ENCODE results near the gene ZBTB21.

ZBTB21 gene

DNA sequence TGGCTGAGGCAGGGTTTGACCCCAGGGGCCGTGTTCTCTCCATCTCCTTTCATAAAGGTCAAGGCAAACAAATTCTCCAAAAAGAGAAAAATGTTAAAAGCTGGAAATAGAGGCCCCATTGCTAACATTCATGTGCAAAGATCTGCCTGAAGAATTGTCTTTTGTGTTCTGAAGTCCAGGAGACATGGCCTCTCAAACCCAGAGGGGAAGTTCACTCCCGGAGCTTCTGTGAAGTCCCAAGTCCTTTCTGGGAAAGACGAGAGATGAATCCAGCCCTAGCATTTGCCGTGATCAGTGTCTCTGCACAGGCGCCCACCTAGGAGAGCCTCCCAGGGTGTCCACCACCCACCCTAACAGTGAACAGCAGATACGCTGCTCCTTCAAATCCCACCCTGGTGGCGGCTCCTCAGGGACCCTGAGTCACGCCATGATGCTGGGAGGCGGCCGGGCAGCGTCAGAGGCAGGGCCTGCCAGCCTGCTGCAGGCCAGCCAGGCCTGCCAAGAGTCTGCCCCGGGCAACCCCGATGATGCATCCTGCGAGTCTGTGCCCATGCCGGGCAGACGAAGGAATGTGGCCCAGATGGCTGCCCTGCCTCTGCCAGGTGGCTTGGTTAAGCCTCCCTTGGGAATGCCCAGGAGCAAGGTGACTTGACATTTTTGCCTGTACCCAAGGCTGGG lies 51.1 kb downstream of the ZBTB21 start:
- Histone ChIP-seq H3K36me3 (ENCODE audit: control insufficient read depth, insufficient read depth, low read length) (no peaks in the 10 kb centered on the region), H3K4me1 (ENCODE audit: control insufficient read depth, insufficient read depth, low read length, poor library complexity, severe bottlenecking) (peaks cover 10% of the 10 kb centered on the region), H3K27ac (ENCODE audit: low read depth, low read length, severe bottlenecking) (no peak overlapping the region), H3K4me3 (ENCODE audit: extremely low read depth, insufficient read depth, low read length, poor library complexity, severe bottlenecking) (no peak overlapping the region), H3K9me3 (ENCODE audit: control insufficient read depth, low read length) (no peaks in the 10 kb centered on the region)
- 94 to 98% methylated on average over 11 to 15 of the region's 16 CpGs for WGBS, 2 experiments (ENCODE audit: insufficient coverage in 2 of 2)

DNA sequence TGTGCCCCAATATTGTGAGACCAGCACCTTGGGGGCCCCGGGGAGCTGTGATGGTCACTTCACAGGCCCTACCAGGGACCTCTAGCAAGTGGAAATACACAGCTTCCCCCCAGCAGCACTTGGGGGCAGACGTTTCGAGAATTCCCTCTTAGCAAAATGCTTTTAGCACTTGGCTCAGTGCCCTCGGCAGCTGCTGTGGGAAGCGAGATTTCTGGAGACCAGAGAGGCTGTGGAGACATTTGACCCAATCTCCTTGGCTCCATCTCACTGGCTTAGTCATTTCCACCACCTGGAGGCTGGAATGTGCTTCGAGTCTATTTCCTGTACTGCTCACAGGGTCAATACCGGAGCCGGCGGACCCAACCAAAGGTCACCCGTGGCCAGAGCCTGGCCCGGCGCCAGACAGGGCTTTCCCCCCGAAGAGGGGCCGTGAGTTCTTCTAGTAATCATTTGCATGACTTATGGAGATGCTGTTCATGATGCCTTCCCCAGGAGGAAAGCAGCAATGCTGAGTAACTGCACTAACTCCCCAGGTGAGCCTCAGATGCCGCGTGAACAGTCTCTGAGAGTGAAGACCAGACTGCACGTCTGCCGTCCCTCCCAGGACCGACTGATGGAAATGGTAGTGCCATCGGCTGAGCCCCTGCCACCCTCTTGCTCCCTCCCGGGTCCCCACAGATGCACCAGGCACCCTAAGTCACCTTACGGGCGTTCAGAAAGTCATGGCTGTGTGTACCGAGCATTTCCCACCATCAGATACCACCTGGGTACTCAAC lies 52.0 kb downstream of the ZBTB21 start:
- peaks cover 10% of the 10 kb centered on the region for H3K4me1 ChIP-seq (ENCODE audit: control insufficient read depth, insufficient read depth, low read length, poor library complexity, severe bottlenecking)
- WGBS, 2 experiments (ENCODE audit: insufficient coverage in 2 of 2) = 86 to 88% methylated on average over 22 to 24 of the region's 24 CpGs
- no peaks in the 10 kb centered on the region for H3K9me3 ChIP-seq (ENCODE audit: control insufficient read depth, low read length)
- no peaks in the 10 kb centered on the region for H3K36me3 ChIP-seq (ENCODE audit: control insufficient read depth, insufficient read depth, low read length)
- no peak overlapping the region for H3K4me3 ChIP-seq (ENCODE audit: extremely low read depth, insufficient read depth, low read length, poor library complexity, severe bottlenecking)
- no peak overlapping the region for H3K27ac ChIP-seq (ENCODE audit: low read depth, low read length, severe bottlenecking)

DNA sequence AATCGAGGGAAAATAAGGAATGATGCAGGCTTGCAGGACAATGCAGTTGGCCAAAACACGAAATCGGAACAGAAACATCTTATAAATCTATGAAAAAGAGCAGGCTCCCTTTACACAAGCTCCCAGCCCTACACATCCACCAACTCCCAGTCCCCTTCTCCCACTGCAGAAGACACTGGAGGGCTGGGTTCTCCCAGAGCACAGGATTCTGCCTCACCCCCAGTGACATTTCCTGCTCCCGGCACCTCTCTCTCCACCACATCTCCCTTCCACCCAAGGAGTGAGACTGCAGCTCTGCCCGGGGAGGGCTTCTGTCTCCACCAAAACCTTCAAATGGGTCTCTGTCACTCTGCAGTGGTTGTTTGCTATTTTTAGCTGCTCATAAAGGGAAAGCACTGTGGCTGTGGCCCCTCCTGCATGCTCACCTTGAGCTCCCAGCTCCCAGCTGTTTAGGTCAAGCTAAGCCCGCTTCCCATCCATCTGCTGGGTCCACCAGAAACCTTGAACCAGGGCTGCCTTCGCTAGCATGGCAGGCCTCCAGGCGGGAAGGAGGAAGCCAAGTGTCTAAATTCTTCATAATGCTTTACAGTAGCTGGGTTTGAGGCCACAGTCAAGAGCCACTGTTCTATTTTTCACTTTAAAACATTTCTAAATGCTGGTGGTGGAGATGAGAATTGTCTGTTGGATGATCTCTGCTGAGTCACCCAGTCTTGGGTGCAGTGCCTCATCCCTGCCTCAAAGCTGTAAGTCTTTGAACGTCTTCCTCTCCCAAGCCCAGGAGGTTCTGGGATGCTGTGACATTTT lies 53.0 kb downstream of the ZBTB21 start:
- Histone ChIP-seq H3K36me3 (ENCODE audit: control insufficient read depth, insufficient read depth, low read length) (no peaks in the 10 kb centered on the region), H3K4me1 (ENCODE audit: control insufficient read depth, insufficient read depth, low read length, poor library complexity, severe bottlenecking) (peaks cover 17% of the 10 kb centered on the region), H3K9me3 (ENCODE audit: control insufficient read depth, low read length) (no peaks in the 10 kb centered on the region), H3K4me3 (ENCODE audit: extremely low read depth, insufficient read depth, low read length, poor library complexity, severe bottlenecking) (no peak overlapping the region), H3K27ac (ENCODE audit: low read depth, low read length, severe bottlenecking) (no peak overlapping the region)
- WGBS, 2 experiments (ENCODE audit: insufficient coverage in 2 of 2) = 88 to 97% methylated on average over 5 to 8 of the region's 9 CpGs

DNA sequence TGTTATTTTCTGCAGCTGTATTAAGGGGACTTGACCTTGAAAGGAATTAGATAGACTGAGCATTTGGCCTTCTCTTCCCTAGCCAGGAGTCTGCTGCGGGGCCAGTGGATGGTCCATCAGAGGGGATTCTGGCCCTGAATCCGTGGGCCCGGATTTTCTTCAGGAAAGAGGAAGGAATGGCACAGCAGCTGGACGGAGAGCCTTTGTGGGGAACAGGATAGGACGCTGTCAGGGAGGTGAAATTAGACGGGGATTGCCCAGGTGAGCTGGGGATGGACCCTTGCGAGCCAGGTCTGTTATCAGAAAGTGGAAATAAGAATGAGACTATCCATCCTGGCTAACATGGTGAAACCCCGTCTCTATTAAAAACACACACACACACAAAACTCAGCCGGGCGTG lies 54.6 kb downstream of the ZBTB21 start:
- Histone ChIP-seq H3K27ac (ENCODE audit: low read depth, low read length, severe bottlenecking) (no peak overlapping the region), H3K4me3 (ENCODE audit: extremely low read depth, insufficient read depth, low read length, poor library complexity, severe bottlenecking) (no peak overlapping the region), H3K9me3 (ENCODE audit: control insufficient read depth, low read length) (no peaks in the 10 kb centered on the region), H3K36me3 (ENCODE audit: control insufficient read depth, insufficient read depth, low read length) (no peaks in the 10 kb centered on the region), H3K4me1 (ENCODE audit: control insufficient read depth, insufficient read depth, low read length, poor library complexity, severe bottlenecking) (peaks cover 17% of the 10 kb centered on the region)
- 94 to 98% methylated on average over 5 to 8 of the region's 10 CpGs for WGBS, 2 experiments (ENCODE audit: insufficient coverage in 2 of 2)

DNA sequence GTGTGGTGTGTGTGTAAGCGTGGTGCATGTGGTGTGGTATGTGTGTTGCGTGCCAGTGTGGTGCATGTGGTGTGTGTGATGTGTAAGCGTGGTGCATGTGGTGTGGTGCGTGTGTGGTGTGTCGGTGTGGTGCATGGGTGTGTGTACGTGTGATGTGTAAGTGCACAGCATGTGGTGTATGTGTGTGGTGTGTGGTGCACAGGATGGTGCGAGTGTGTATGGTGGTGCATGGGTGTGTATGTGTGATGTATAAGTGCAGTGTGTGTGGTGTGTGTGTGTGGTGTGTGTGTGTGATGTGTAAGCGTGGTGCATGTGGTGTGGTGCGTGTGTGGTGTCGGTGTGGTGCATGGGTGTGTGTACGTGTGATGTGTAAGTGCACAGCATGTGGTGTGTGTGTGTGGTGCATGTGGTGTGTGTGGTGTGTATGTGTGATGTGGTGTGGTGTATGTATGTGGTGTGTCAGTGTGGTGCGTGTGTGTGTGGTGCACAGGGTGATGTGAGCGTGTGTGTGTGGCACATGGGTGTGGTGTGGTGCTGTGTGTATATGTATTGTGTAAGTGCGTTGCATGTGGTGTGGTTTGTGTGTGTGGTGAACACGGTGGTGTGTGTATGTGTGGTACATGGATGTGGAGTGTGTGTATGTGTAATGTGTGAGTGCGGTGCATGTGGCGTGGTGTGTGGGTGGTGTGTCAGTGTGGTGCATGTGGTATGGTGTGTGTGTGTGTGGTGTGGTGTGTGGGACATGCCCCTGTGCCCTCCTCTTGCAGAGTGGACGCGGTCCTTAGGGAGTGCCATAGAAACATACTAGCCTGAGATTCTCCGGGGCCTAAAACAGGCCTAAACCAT lies 55.3 kb downstream of the ZBTB21 start:
- Histone ChIP-seq H3K27ac (ENCODE audit: low read depth, low read length, severe bottlenecking) (no peak overlapping the region), H3K4me3 (ENCODE audit: extremely low read depth, insufficient read depth, low read length, poor library complexity, severe bottlenecking) (no peak overlapping the region), H3K4me1 (ENCODE audit: control insufficient read depth, insufficient read depth, low read length, poor library complexity, severe bottlenecking) (peaks cover 17% of the 10 kb centered on the region), H3K36me3 (ENCODE audit: control insufficient read depth, insufficient read depth, low read length) (no peaks in the 10 kb centered on the region), H3K9me3 (ENCODE audit: control insufficient read depth, low read length) (no peaks in the 10 kb centered on the region)
- WGBS, 2 experiments (ENCODE audit: insufficient coverage in 2 of 2) = 95% methylated on average over 18 to 19 of the region's 20 CpGs

DNA sequence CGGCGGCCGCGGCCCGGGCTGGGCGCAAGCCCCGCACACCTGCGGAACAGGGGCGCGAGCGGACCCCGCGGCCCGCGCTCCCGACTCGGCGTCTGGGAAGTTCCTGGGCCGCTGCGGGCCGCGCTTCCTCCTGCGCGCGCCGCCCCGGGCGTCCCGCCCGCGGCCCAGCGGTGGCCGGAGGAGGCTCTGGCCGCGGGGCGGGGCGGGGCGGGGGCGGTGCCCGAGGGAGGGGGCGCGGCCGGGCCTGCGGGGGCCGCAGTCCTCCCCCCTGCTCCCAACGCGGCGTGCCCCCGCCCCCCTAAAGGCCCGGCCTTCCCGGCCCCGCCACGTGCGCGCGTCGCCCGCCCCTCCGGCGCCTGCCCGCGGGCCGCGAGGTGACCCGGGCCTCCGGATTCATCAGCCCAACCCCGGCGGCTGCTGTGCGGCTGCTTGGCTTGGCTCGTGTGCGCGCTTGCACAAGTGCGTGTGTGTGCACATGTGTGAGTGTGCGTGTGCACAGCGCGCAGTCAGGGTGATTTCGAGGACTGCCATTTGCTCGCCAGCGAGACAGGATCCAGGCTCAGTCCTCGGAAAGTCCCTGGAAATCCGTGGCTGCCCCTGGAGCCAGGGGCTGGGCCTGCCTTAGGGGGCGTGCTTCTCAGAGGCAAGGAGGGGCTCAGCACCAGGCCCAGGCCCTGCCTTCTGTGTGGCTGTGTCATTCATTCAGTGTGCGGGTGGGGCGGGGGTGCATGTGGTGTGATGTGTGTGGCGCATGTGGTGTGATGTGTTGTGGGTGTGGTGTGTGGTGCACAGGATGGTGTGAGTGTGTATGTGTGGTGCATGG lies 56.1 kb downstream of the ZBTB21 start, which contains the start of gene C2CD2:
TSS of gene C2CD2 (minus strand) at position 188 of the 823 bp plus-strand sequence. CDS start 370 bp downstream, outside the sequence.
- Histone ChIP-seq H3K9me3 (ENCODE audit: control insufficient read depth, low read length) (no peaks in the 10 kb centered on the region), H3K36me3 (ENCODE audit: control insufficient read depth, insufficient read depth, low read length) (no peaks in the 10 kb centered on the region), H3K4me1 (ENCODE audit: control insufficient read depth, insufficient read depth, low read length, poor library complexity, severe bottlenecking) (peaks cover 17% of the 10 kb centered on the region), H3K4me3 (ENCODE audit: extremely low read depth, insufficient read depth, low read length, poor library complexity, severe bottlenecking) (peak within 1 kb of the TSS; percentile 50), H3K27ac (ENCODE audit: low read depth, low read length, severe bottlenecking) (no peak within 1 kb of the TSS)
- 10 to 19% methylated on average over 29 to 52 of the region's 85 CpGs for WGBS, 2 experiments (ENCODE audit: insufficient coverage in 2 of 2)

DNA sequence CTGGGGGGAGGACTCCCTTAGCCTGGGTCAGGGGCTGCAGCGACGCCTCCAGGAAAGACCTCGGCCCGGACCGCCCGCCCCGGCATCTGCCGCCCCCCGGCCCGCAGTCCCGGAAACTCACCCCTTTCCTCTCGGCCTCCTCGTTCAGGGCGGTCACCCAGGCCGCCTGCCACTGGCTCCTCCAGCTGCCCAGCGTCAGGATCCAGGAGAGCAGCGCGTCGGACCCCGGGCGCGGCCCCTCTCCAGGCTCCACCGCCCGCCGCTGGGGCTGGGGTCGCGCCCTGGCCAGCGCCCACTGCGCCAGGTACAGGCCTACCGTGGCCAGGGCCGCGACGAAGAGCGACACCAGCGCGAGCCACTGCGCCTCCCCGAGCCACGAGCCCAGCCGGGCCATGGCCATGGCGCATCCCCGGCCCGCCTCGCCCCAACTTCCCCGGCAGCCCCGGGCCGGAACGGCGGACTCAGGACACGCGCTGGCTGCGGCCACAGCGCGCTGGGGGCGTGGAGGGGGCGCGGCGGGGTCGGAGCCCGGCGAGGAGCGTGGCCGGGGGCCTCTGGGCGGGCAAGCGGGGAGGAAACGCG lies 56.8 kb downstream of the ZBTB21 start:
- Histone ChIP-seq H3K4me1 (ENCODE audit: control insufficient read depth, insufficient read depth, low read length, poor library complexity, severe bottlenecking) (peaks cover 17% of the 10 kb centered on the region), H3K27ac (ENCODE audit: low read depth, low read length, severe bottlenecking) (no peak overlapping the region), H3K36me3 (ENCODE audit: control insufficient read depth, insufficient read depth, low read length) (no peaks in the 10 kb centered on the region), H3K4me3 (ENCODE audit: extremely low read depth, insufficient read depth, low read length, poor library complexity, severe bottlenecking) (peak overlapping the region; percentile 50), H3K9me3 (ENCODE audit: control insufficient read depth, low read length) (no peaks in the 10 kb centered on the region)
- 0 to 1% methylated on average over 30 to 65 of the region's 67 CpGs for WGBS, 2 experiments (ENCODE audit: insufficient coverage in 2 of 2)

DNA sequence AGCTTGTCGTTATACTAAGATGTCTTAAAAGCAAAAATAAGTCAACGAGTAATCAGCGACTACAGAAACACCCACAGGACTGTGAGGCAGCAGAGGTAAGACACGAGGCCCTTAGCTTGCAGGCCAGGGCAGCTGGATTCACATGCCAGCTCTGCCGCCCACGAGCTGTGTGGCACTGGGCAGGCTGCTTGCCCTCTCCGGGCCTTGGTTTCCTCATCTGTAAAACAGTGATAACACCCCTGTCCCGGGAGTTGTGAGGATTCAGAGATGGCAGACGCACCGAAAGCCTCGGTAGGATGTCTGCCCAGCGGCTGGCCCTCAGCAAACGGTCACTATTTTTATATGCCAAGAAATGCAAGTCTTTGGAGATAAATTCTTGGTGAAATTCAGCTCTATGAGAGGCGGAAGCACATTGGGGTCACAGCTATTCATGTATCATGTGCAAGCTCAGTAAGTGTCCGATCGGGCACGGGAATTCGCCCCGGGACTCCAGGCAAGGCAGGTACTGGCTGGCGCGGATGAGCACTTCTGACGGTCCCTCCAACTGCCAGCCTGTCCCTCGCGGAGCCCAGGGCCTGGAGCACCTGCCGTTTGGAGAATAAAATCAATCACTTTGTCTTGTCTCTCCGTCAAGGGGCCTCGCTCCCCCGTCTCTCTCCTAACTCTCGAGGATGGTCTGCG lies 57.5 kb downstream of the ZBTB21 start:
- H3K9me3 ChIP-seq (ENCODE audit: control insufficient read depth, low read length) = no peaks in the 10 kb centered on the region
- peaks cover 17% of the 10 kb centered on the region for H3K4me1 ChIP-seq (ENCODE audit: control insufficient read depth, insufficient read depth, low read length, poor library complexity, severe bottlenecking)
- peak overlapping the region; percentile 50 for H3K4me3 ChIP-seq (ENCODE audit: extremely low read depth, insufficient read depth, low read length, poor library complexity, severe bottlenecking)
- 49 to 50% methylated on average over 30 of the region's 30 CpGs for WGBS, 2 experiments (ENCODE audit: insufficient coverage in 2 of 2)
- no peak overlapping the region for H3K27ac ChIP-seq (ENCODE audit: low read depth, low read length, severe bottlenecking)
- no peaks in the 10 kb centered on the region for H3K36me3 ChIP-seq (ENCODE audit: control insufficient read depth, insufficient read depth, low read length)
